K562 (cell line): ENCODE results near the gene SLC6A13. TPM values are rescaled to one million over a fixed set of nuclear protein-coding genes. Genes with fewer than 3 reads are reported as not detected.

Experiments used
- polyA plus RNA-seq, 8 experiments: library from polyadenylated mRNA; depleted of rRNA in 4 of 8; stranded (reverse) in 5 of 8; unstranded in 3 of 8; fragments of >200 nt; fragmentation: Nextera tagmentation in 2 of 8; fragmentation: Illumina TruSeq in 1 of 8; extraction: Ambion mirVana in 2 of 8; extraction: Trizol in 1 of 8; gene quantifications; 2 replicates each; pipeline versions ENCODE4 v1.2.1 to v1.2.3, GENCODE V29; 2011 to 2014; ENCODE audit warnings: inconsistent platforms in 1 of 8, missing spikeins in 1 of 8
- total RNA-seq, 7 experiments: library from RNA; depleted of rRNA in 6 of 7; stranded (reverse); fragments of >200 nt in 6 of 7; fragmentation: Illumina TruSeq in 2 of 7; extraction: Trizol in 2 of 7; gene quantifications; 2 replicates each; pipeline versions ENCODE4 v1.2.1 to v1.2.3, GENCODE V29; 2011 to 2021; ENCODE audit warnings: low replicate concordance in 1 of 7

Gene SLC6A13
- total and polyA plus RNA-seq, 9 of the 15 experiments (the other 6 are each of a cell fraction or from before 2014, with no cell fraction given), result 0.06 to 0.33 (median 0.22) TPM; not detected in 4

Other genes with a start within 250 kb of the SLC6A13 start
- gene IQSEC3, start 196.1 kb downstream of the SLC6A13 start, total RNA-seq (2014; rRNA removed), result 0.04 and 0.14 TPM in 2 replicates
- gene IQSEC3, start 196.1 kb downstream of the SLC6A13 start, total RNA-seq (2014; rRNA removed; fragmentation: Illumina TruSeq; extraction: Trizol), result not detected in 2 replicates
- gene IQSEC3, start 196.1 kb downstream of the SLC6A13 start, total RNA-seq (2015; rRNA removed; fragmentation: Illumina TruSeq; extraction: Trizol), result under 0.01 and 0.04 TPM in 2 replicates
- 0.07 and 0.11 TPM in 2 replicates for gene IQSEC3, start 196.1 kb downstream of the SLC6A13 start, total RNA-seq (2021)
- 0.11 and 0.25 TPM in 2 replicates for gene IQSEC3, start 196.1 kb downstream of the SLC6A13 start, polyA plus RNA-seq (2011; rRNA removed)
- gene IQSEC3, start 196.1 kb downstream of the SLC6A13 start, polyA plus RNA-seq (2014; fragmentation: Illumina TruSeq; extraction: Trizol), result 0.04 TPM in 1 of 2 replicates, not detected in the other
- gene IQSEC3, start 196.1 kb downstream of the SLC6A13 start, polyA plus RNA-seq (2014; fragmentation: Nextera tagmentation; extraction: Ambion mirVana), result not detected
- gene IQSEC3, start 196.1 kb downstream of the SLC6A13 start, polyA plus RNA-seq (2014; rRNA removed), result 0.04 and 0.15 TPM in 2 replicates
- not detected in 2 replicates for gene SLC6A12, start 48.7 kb downstream of the SLC6A13 start, total RNA-seq (2014; rRNA removed)
- gene SLC6A12, start 48.7 kb downstream of the SLC6A13 start, total RNA-seq (2014; rRNA removed; fragmentation: Illumina TruSeq; extraction: Trizol), result not detected in 2 replicates
- gene SLC6A12, start 48.7 kb downstream of the SLC6A13 start, total RNA-seq (2015; rRNA removed; fragmentation: Illumina TruSeq; extraction: Trizol), result not detected in 2 replicates
- not detected in 2 replicates for gene SLC6A12, start 48.7 kb downstream of the SLC6A13 start, total RNA-seq (2021)
- 0.04 TPM in 1 of 2 replicates, not detected in the other for gene SLC6A12, start 48.7 kb downstream of the SLC6A13 start, polyA plus RNA-seq (2011; rRNA removed)
- gene SLC6A12, start 48.7 kb downstream of the SLC6A13 start, polyA plus RNA-seq (2014; fragmentation: Illumina TruSeq; extraction: Trizol), result not detected in 2 replicates
- gene SLC6A12, start 48.7 kb downstream of the SLC6A13 start, polyA plus RNA-seq (2014; fragmentation: Nextera tagmentation; extraction: Ambion mirVana), result not detected
- not detected in 2 replicates for gene SLC6A12, start 48.7 kb downstream of the SLC6A13 start, polyA plus RNA-seq (2014; rRNA removed)
- 12.5 and 18.2 TPM in 2 replicates for gene KDM5A, start 126.5 kb upstream of the SLC6A13 start, total RNA-seq (2014; rRNA removed)
- 21.3 and 24.5 TPM in 2 replicates for gene KDM5A, start 126.5 kb upstream of the SLC6A13 start, total RNA-seq (2014; rRNA removed; fragmentation: Illumina TruSeq; extraction: Trizol)
- 19.6 and 22.7 TPM in 2 replicates for gene KDM5A, start 126.5 kb upstream of the SLC6A13 start, total RNA-seq (2015; rRNA removed; fragmentation: Illumina TruSeq; extraction: Trizol)
- gene KDM5A, start 126.5 kb upstream of the SLC6A13 start, total RNA-seq (2021), result 30.5 and 35.1 TPM in 2 replicates
- gene KDM5A, start 126.5 kb upstream of the SLC6A13 start, polyA plus RNA-seq (2011; rRNA removed), result 12.1 and 13.1 TPM in 2 replicates
- 10.8 and 11.2 TPM in 2 replicates for gene KDM5A, start 126.5 kb upstream of the SLC6A13 start, polyA plus RNA-seq (2014; fragmentation: Illumina TruSeq; extraction: Trizol)
- 1 to 10 TPM; 5.5 to 6.0 TPM for gene KDM5A, start 126.5 kb upstream of the SLC6A13 start, polyA plus RNA-seq (2014; fragmentation: Nextera tagmentation; extraction: Ambion mirVana)
- gene KDM5A, start 126.5 kb upstream of the SLC6A13 start, polyA plus RNA-seq (2014; rRNA removed), result 4.7 and 7.2 TPM in 2 replicates
- 15.8 and 21.6 TPM in 2 replicates for gene CCDC77, start 138.8 kb upstream of the SLC6A13 start, total RNA-seq (2014; rRNA removed)
- gene CCDC77, start 138.8 kb upstream of the SLC6A13 start, total RNA-seq (2014; rRNA removed; fragmentation: Illumina TruSeq; extraction: Trizol), result 26.5 and 27.8 TPM in 2 replicates
- 21.0 and 22.2 TPM in 2 replicates for gene CCDC77, start 138.8 kb upstream of the SLC6A13 start, total RNA-seq (2015; rRNA removed; fragmentation: Illumina TruSeq; extraction: Trizol)
- 10.5 and 11.9 TPM in 2 replicates for gene CCDC77, start 138.8 kb upstream of the SLC6A13 start, total RNA-seq (2021)
- gene CCDC77, start 138.8 kb upstream of the SLC6A13 start, polyA plus RNA-seq (2011; rRNA removed), result 16.1 and 16.3 TPM in 2 replicates
- 21.2 and 21.8 TPM in 2 replicates for gene CCDC77, start 138.8 kb upstream of the SLC6A13 start, polyA plus RNA-seq (2014; fragmentation: Illumina TruSeq; extraction: Trizol)
- gene CCDC77, start 138.8 kb upstream of the SLC6A13 start, polyA plus RNA-seq (2014; fragmentation: Nextera tagmentation; extraction: Ambion mirVana), result 10 to 100 TPM; 11.8 to 17.8 TPM
- 14.8 and 26.4 TPM in 2 replicates for gene CCDC77, start 138.8 kb upstream of the SLC6A13 start, polyA plus RNA-seq (2014; rRNA removed)
- not detected in 2 replicates for gene B4GALNT3, start 197.1 kb upstream of the SLC6A13 start, total RNA-seq (2014; rRNA removed)
- gene B4GALNT3, start 197.1 kb upstream of the SLC6A13 start, total RNA-seq (2014; rRNA removed; fragmentation: Illumina TruSeq; extraction: Trizol), result not detected in 2 replicates
- gene B4GALNT3, start 197.1 kb upstream of the SLC6A13 start, total RNA-seq (2015; rRNA removed; fragmentation: Illumina TruSeq; extraction: Trizol), result not detected in 2 replicates
- 0.04 and 0.07 TPM in 2 replicates for gene B4GALNT3, start 197.1 kb upstream of the SLC6A13 start, total RNA-seq (2021)
- gene B4GALNT3, start 197.1 kb upstream of the SLC6A13 start, polyA plus RNA-seq (2011; rRNA removed), result 0.18 and 0.36 TPM in 2 replicates
- 0.10 TPM in 1 of 2 replicates, not detected in the other for gene B4GALNT3, start 197.1 kb upstream of the SLC6A13 start, polyA plus RNA-seq (2014; fragmentation: Illumina TruSeq; extraction: Trizol)
- gene B4GALNT3, start 197.1 kb upstream of the SLC6A13 start, polyA plus RNA-seq (2014; fragmentation: Nextera tagmentation; extraction: Ambion mirVana), result not detected
- gene B4GALNT3, start 197.1 kb upstream of the SLC6A13 start, polyA plus RNA-seq (2014; rRNA removed), result not detected in 2 replicates